Esophagus squamous epithelium (tissue), 4 donors: ENCODE measurements around the gene ASXL3.

Experiments used
- CTCF ChIP-seq, 6 experiments: fragments of 450-650 bp in 4 of 6; fragments of 200-600 bp in 2 of 6; sonication (generic) in 2 of 6; IDR thresholded peaks; one replicate each; pipeline ENCODE4 v1.5.1; 2016 to 2019; ENCODE audit warnings: antibody characterized with exemption in 6 of 6, mild to moderate bottlenecking in 4 of 6, moderate library complexity in 4 of 6
- POLR2A ChIP-seq, 4 donors: fragments of 450-650 bp; IDR thresholded peaks; one replicate each; pipeline ENCODE4 v1.6.1; 2017; ENCODE audit warnings: antibody characterized with exemption in 4 of 4, mild to moderate bottlenecking in 4 of 4, moderate library complexity in 3 of 4

- TF ChIP-seq CTCF (IDR thresholded peaks at IDR 0.05) (no peak), POLR2A (IDR thresholded peaks at IDR 0.05) (no peak)
Observed at GRCh38 chr18:33540392-33540791, 37.6 kb upstream of the ASXL3 start.
